Measurements from ENCODE around the gene ABI3BP.

The ABI3BP gene

GRCh38 chr3:100730524-100730923, 262.7 kb downstream of the ABI3BP start:
- POLR2A ChIA-PET (ENCODE audit: low non-redundant PET): no interaction called here

DNA sequence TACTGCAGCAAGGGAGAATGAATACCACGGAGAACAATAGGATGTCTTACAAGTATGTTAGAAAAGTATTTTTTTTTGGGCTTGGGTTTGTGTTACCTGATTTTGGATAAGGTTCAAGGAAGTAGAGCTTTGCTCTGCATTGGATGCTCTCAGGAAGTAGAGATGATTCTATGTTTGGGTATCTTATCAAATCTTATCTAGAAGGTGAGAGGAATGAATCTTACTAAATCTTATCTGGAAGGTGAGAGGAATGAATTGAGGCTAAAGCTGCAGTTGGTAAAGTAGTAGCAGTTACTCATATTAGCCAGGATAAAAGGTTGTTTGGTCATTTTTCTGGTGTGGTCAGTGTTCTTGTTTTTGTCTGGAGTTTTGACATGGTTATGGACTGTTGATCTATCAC, 266.5 kb downstream of the ABI3BP start:
- TF ChIP-seq, protein P1, sequence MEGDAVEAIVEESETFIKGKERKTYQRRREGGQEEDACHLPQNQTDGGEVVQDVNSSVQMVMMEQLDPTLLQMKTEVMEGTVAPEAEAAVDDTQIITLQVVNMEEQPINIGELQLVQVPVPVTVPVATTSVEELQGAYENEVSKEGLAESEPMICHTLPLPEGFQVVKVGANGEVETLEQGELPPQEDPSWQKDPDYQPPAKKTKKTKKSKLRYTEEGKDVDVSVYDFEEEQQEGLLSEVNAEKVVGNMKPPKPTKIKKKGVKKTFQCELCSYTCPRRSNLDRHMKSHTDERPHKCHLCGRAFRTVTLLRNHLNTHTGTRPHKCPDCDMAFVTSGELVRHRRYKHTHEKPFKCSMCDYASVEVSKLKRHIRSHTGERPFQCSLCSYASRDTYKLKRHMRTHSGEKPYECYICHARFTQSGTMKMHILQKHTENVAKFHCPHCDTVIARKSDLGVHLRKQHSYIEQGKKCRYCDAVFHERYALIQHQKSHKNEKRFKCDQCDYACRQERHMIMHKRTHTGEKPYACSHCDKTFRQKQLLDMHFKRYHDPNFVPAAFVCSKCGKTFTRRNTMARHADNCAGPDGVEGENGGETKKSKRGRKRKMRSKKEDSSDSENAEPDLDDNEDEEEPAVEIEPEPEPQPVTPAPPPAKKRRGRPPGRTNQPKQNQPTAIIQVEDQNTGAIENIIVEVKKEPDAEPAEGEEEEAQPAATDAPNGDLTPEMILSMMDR (conservative IDR thresholded peaks at IDR 0.05; ENCODE audit: low read depth): no peak
- ChIA-PET POLR2A (ENCODE audit: low non-redundant PET) (no interaction called here), CTCF (interaction anchor here (0.6 kb wide), 1 partner anchor 195 kb away, joined by 4 read pairs; no protein-coding TSS in a partner anchor)
- H3K27ac ChIP-seq: no peak overlapping the region
- no peak for DNase-seq (ENCODE audit: low spot score)

More at GRCh38 chr3:100730524-100730923, 262.7 kb downstream of the ABI3BP start:
- no peak overlapping the region for H3K27ac ChIP-seq
- TF ChIP-seq, protein P1 (conservative IDR thresholded peaks at IDR 0.05; ENCODE audit: low read depth): no peak
- CTCF ChIA-PET: interaction anchor here (0.7 kb wide), 1 partner anchor 437 kb away, joined by 3 read pairs; no protein-coding TSS in a partner anchor
- DNase-seq (ENCODE audit: low spot score): no peak

GRCh38 chr3:100725935-100726513, 267.2 kb downstream of the ABI3BP start:
- CTCF ChIA-PET: no interaction called here
- no peak for DNase-seq (ENCODE audit: low spot score)
- POLR2A ChIA-PET (ENCODE audit: low non-redundant PET): no interaction called here
- TF ChIP-seq, protein P1 (conservative IDR thresholded peaks at IDR 0.05; ENCODE audit: low read depth): no peak
- peak overlapping the region; percentile 22; the same call in 1 of the 2 replicates for H3K27ac ChIP-seq

DNA sequence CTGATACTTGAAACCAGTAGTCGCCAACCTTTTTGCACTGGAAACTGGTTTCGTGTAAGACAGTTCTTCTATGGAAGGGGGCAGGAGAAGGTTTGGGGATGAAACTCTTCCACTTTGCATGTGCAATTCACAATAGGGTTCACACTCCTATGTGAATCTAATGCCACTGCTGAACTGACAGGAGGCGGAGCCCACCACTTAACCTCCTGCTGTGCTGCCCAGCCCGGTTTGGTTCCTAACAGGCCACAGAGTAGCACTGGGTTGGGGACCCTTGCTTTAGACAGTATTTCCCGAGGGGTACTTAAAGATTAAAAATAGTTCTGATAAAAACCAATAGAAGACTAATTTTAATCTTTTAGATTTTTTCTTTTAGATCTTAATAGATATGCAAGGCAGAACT, 272.8 kb downstream of the ABI3BP start:
- no peak for DNase-seq (ENCODE audit: low spot score)
- H3K27ac ChIP-seq: no peak overlapping the region
- TF ChIP-seq, protein P1 (conservative IDR thresholded peaks at IDR 0.05; ENCODE audit: low read depth): no peak
- ChIA-PET POLR2A (ENCODE audit: low non-redundant PET) (no interaction called here), CTCF (interaction anchor here (0.7 to 0.8 kb wide), 2 partner anchors 10 to 279 kb away, joined by 3 to 4 read pairs; no protein-coding TSS in a partner anchor)

DNA sequence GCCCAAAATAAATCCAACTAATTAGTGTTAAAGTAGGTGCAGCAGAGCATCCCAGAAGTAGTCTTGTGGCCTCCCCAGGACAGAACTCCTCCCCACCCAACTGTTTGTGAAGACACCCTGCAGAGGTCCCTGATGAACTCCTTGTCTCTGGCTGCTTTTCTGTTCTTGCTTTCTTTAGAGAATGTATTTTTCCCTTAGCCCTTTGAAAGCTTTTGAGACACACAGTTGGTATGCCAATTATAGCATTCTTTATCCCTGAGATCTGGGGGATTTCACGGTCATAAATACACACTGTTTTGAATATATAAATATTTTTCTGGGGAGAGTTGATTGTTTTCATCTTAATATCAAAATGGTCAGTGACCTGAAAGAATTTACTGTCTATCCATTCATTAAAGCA, 274.1 kb downstream of the ABI3BP start:
- POLR2A ChIA-PET (ENCODE audit: low non-redundant PET): no interaction called here
- no peak for DNase-seq (ENCODE audit: low spot score)
- no peak overlapping the region for H3K27ac ChIP-seq
- TF ChIP-seq, protein P1 (conservative IDR thresholded peaks at IDR 0.05; ENCODE audit: low read depth): no peak
- CTCF ChIA-PET: interaction anchor here (0.6 kb wide), 1 partner anchor 403 kb away, joined by 4 read pairs; no protein-coding TSS in a partner anchor

GRCh38 chr3:100717637-100718487, 275.4 kb downstream of the ABI3BP start:
- POLR2A ChIA-PET (ENCODE audit: low non-redundant PET): no interaction called here
- CTCF ChIA-PET: interaction anchor here (0.7 to 0.9 kb wide), 2 partner anchors 127 to 255 kb away, joined by 3 read pairs; no protein-coding TSS in a partner anchor
- TF ChIP-seq, protein P1 (conservative IDR thresholded peaks at IDR 0.05; ENCODE audit: low read depth): no peak
- no peak for DNase-seq (ENCODE audit: low spot score)
- H3K27ac ChIP-seq: no peak overlapping the region

All from RWPE1 (cell line).